Myocyte (in vitro differentiated cells): ENCODE measurements around the gene NGFR. TPM values are rescaled to one million over a fixed set of nuclear protein-coding genes. Genes with fewer than 3 reads are reported as not detected.
A peak's percentile ranks its signal among the peaks of the same experiment; 100 is the strongest.
"Not testable (repeated sequence)": the region's sequence is repeated elsewhere in the genome, so short reads cannot be mapped to it uniquely, and the experiment has no call there.

ENCODE experiments used
- DNase-seq: peaks from one replicate; pipeline ENCODE4 v3.0.0-alpha.2; 2012; ENCODE audit warnings: low read depth
- total RNA-seq: library from RNA; depleted of rRNA; stranded (reverse); fragments of >200 nt; gene quantifications from 2 replicates; pipeline ENCODE4 v1.2.3, GENCODE V29; 2014

Gene NGFR
- total RNA-seq, 1 donor from 2014 or later = 44.7 TPM

DNA sequence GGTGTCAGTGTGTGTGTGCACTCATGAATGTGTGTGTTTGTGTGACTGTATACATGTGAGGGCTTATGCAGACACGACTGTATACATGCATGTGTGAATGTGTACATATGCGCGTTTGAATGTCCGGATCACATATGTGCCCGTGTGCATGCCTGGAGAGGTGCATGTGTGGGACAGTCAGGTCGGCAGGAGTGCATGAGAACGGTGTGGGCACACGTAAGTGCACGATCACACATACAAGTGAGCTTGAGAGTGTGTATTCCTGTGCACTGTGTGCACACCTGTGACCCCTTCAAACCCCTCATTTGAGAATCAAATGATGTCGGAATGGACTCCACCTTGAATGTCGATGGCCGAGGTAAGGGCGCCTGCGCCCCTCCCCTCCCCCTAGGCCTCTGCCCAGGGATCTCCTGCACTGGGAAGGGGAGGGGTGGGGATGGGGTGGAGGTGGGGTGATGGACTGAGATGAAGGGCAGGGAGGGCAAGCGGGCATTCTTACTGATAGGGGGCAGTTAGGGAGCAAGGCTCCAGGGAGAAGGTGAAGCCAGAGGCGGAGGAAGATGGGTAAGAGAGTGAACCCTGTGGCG lies 601 bp upstream of the NGFR start:
- DNase-seq = no peak

GRCh38 chr17:49495842-49496182 lies 719 bp downstream of the NGFR start:
- DNase-seq = no peak

DNA sequence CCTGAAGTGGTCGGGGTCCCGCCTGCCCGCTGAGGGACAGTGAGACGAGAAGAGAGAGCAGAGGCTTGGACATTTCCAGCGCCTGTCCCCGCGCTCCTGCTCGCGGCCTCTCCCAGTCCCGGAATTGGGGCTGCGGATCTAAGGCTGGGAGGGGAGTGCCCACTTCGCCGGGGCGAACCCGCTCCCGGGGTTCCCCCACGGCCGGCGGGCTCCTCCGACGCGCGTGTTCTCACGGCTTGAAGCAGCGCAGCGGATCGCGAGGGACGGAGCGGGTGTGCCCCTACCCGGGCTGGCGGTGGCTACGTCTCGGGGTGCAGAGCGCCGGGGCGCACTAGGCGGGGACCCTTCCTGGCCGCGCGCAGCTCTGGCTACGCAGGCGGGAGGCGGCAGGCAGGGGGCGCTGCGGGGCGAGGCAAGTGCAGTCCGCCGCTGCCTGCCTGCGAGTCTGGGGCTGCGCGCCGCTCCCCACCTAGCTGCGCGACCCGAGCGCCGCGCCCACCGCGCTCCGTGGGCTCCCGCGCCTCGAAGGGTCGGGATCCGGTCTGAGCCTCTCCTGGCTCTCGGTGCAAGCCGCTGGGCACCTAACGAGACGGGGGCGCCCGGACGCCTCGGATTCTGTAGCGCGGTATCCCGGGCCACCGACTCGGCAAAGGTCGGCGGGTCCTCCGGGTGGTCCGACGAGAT lies 1.2 kb downstream of the NGFR start:
- peak; percentile 70 for DNase-seq

- DNase-seq = peak; percentile 12
These were observed 1.7 kb downstream of the NGFR start for GRCh38 chr17:49496867-49497147.

- peak; percentile 67 for DNase-seq
These were observed 2.3 kb downstream of the NGFR start for GRCh38 chr17:49497148-49498028.

GRCh38 chr17:49498029-49498615 lies 3.0 kb downstream of the NGFR start:
- DNase-seq = peak; percentile 21

GRCh38 chr17:49501496-49501895 lies 6.4 kb downstream of the NGFR start:
- DNase-seq = peak; percentile 50

DNA sequence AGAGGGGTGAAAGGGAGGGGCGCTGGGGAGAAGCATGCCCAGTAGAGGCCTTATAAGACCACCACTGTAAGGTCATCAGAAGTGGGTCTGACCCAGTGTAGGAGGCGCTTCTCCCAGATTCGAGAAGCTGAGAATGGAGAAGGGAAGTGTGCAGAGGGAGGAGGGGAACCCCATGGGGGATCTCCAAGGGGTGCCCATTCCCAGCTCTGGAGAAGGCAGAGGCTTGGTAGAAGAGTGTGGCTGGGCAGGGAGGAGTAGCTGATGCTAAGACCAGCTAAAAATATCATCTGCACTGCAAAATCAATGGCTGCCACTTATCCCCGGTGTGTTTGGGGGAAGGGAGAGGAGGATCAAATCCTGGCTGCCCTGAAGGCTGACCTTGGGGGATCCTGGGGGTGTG lies 7.2 kb downstream of the NGFR start:
- DNase-seq = no peak

DNA sequence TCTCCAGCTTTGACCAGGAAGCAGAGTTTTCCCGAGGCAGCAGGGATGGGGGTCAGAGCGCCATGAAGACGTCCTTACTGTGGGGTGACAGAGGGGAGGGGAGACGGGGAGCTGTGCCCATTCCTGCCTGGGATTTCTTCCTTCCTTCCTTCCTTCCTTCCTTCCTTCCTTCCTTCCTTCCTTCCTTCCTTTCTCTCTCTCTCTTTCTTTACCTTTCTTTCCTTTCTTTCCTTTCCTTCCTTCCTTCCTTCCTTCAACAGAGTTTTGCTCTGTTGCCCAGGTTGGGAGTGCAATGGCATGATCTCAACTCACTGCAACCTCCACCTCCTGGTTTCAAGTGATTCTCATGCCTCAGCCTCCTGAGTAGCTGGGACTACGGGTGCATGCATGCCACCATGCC lies 7.6 kb downstream of the NGFR start:
- DNase-seq = not testable (repeated sequence)

GRCh38 chr17:49504369-49504768 lies 9.3 kb downstream of the NGFR start:
- no peak for DNase-seq

DNA sequence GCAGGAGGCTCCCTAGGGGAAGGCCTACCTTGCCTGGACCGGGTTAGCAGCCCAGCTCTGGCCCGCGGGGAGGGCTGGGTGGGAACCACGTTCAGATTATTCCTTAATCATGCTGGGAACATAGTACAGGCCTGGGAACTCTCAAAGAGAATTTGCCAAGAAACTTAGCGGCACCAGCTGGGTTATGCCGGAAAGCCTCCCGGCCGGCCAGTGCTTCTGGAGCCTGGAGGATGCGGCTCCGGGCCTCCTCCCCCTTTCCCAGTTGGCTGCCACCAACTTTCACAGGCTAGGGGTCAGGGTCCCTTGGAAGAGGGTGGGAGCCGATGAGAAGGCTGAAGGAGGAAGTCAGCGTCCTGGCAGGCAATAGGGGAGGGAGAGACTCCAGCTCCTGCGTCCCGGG lies 10.8 kb downstream of the NGFR start:
- DNase-seq = no peak

DNA sequence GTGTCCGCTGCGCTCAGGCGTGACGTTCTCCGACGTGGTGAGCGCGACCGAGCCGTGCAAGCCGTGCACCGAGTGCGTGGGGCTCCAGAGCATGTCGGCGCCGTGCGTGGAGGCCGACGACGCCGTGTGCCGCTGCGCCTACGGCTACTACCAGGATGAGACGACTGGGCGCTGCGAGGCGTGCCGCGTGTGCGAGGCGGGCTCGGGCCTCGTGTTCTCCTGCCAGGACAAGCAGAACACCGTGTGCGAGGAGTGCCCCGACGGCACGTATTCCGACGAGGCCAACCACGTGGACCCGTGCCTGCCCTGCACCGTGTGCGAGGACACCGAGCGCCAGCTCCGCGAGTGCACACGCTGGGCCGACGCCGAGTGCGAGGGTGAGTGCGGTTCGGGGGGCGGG lies 11.2 kb downstream of the NGFR start:
- DNase-seq = no peak

DNA sequence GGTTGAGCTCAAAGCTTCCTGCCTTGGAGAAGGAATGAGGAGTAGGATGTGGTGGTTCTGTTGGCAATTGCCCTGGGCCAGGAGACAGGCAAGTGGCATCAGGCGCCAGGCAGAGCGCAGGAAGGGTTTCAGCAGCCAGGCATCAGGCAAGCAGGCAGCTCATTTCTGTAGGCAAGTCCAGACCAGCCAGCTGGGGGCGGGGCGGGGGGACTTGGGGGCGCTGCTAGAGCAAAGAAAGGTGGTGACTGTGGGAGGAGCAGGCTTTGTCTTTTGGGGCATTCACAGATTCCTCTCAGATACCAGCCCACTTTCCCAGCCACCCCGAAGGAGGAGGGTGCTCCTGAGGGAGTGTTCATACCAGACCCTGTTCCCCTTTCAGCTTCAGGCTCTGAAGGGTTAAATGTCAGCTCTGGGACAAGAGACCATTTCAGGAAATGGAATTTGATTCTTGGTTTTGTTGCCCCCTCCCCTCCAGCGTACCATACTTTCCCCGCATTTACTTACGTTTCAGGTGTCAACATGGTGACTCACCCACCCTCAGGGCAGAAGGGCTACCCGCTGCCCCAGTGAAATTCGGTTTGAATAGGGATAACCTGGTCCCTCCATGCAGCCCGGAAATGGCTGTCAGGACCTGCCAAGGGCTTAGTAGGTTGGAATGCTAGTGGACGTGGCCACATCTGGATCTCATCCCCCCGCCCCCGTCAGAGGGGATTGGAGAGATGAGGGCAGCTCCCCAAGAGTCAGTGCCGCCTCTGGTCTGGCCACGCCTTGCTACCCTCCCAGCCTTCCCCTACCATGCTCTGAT lies 13.2 kb downstream of the NGFR start:
- no peak for DNase-seq

GRCh38 chr17:49508866-49509587 lies 13.9 kb downstream of the NGFR start:
- no peak for DNase-seq

DNA sequence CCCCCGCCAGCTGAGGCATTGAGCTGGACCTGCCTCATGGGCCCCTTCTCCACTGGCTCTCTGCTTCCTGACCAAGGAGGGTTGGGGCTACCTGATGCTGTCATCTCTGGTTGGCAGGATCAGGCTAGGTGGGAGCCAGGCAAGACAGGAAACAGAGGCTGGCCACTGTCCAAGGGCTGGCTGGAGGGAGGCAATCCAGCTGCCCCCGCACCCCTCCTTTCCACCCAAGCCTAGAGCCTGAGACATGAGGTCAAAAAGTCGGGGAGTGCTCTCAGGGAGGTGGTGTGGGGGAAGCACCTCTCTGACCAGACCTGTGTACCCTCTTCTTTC lies 14.5 kb downstream of the NGFR start:
- DNase-seq = no peak

DNA sequence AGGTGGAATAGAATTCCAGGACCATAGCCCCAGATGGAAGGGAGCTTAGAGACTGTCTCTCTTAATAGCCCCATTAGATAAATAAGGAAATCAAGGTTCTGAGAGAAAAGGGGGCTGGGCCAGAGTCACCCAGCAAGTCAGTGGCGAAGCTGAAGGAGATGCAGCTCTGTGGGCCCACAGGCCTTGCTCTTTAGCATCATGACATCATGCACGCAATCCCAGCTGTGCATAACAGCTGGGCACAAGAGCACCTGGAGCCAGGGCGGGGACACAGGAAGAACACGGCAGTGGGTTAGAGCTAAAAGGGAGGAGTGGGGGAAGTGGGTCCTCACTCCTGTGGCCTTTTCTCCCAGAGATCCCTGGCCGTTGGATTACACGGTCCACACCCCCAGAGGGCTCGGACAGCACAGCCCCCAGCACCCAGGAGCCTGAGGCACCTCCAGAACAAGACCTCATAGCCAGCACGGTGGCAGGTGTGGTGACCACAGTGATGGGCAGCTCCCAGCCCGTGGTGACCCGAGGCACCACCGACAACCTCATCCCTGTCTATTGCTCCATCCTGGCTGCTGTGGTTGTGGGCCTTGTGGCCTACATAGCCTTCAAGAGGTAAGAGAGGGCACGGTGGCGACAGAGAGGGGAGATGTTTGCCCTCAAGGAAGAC lies 15.1 kb downstream of the NGFR start:
- peak; percentile 41 for DNase-seq

DNA sequence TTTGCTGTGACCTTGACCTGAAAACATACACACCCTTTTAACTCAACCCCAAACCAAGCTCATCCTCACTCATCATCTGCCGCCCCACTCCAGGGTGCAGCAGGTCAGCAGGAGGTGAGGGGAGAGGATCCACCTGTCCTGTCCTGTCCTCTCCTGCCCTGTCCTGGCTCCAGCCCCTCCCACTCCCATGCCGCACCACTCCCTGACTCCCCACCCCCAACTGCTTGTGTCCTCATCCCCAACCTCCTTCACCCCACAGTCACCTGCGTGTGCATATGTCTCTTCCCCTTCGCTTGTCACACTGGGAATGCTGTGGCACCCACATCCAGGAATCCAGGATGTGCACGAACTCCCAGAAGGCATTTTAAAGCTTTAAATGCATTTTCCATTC lies 15.6 kb downstream of the NGFR start:
- no peak for DNase-seq

GRCh38 chr17:49511810-49512209 lies 16.7 kb downstream of the NGFR start:
- DNase-seq = no peak

GRCh38 chr17:49512296-49513043 lies 17.4 kb downstream of the NGFR start:
- no peak for DNase-seq

DNA sequence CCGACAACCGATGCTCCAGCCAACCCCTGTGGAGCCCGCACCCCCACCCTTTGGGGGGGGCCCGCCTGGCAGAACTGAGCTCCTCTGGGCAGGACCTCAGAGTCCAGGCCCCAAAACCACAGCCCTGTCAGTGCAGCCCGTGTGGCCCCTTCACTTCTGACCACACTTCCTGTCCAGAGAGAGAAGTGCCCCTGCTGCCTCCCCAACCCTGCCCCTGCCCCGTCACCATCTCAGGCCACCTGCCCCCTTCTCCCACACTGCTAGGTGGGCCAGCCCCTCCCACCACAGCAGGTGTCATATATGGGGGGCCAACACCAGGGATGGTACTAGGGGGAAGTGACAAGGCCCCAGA lies 17.9 kb downstream of the NGFR start:
- no peak for DNase-seq
